Panc1 (cell line): ENCODE results near the gene NHEJ1. TPM values are rescaled to one million over a fixed set of nuclear protein-coding genes. Genes with fewer than 3 reads are reported as not detected.

Source experiments
- ATAC-seq: fragments of 200-7000 bp; cut with Tn5 transposase; 2 replicates; pipeline ENCODE4 v1.9.1; 2020; ENCODE audit warnings: mild to moderate bottlenecking, moderate library complexity
- BruUV-seq: library from RNA; stranded (reverse); fragments of 400-500 nt; replicated peaks from 2 replicates; lab custom pipeline; 2021; lab: Mats Ljungman, UMichigan
- CTCF ChIA-PET: fragments of 300-600 bp; sonication (Branson Sonifier 250); formaldehyde crosslinking; loops from one replicate; lab custom pipeline; 2022; ENCODE audit warnings: antibody characterized with exemption; lab: Charles Lee
- POLR2A ChIA-PET: fragments of 300-600 bp; sonication (Branson Sonifier 250); formaldehyde crosslinking; loops from one replicate; lab custom pipeline; 2022; ENCODE audit warnings: antibody characterized with exemption; lab: Charles Lee
- DNase-seq: peaks from one replicate; pipeline ENCODE4 v3.0.0-alpha.2; 2010; ENCODE audit warnings: low read depth, low spot score
- H3K27ac ChIP-seq: 2 replicates; pipeline ENCODE4 v1.5.1; 2011; ENCODE audit warnings: mild to moderate bottlenecking, low read length, inconsistent platforms
- H3K27me3 ChIP-seq: fragments of 200-500 bp; sonication (Bioruptor generic); 2 replicates; pipeline ENCODE4 v1.6.0; 2014; ENCODE audit warnings: low read length, inconsistent platforms; ENCODE audit not compliant: control insufficient read depth, insufficient read depth
- H3K36me3 ChIP-seq: fragments of 200-500 bp; sonication (Bioruptor generic); 2 replicates; pipeline ENCODE4 v1.5.1; 2014; ENCODE audit warnings: inconsistent platforms, mild to moderate bottlenecking, low read length, moderate library complexity; ENCODE audit not compliant: control insufficient read depth, insufficient read depth
- H3K4me1 ChIP-seq: 2 replicates; pipeline ENCODE4 v1.5.1; 2011; ENCODE audit warnings: inconsistent platforms, mild to moderate bottlenecking, low read length, moderate library complexity; ENCODE audit not compliant: control insufficient read depth, insufficient read depth
- H3K4me3 ChIP-seq, 2 experiments: 2 replicates each; pipeline ENCODE4 v1.5.1; 2011 to 2012; ENCODE audit warnings: low read depth in 2 of 2, low read length in 2 of 2, mild to moderate bottlenecking in 2 of 2, inconsistent platforms in 1 of 2, moderate library complexity in 1 of 2
- H3K9me3 ChIP-seq: fragments of 200-500 bp; sonication (Bioruptor generic); 2 replicates; pipeline ENCODE4 v1.5.1; 2014; ENCODE audit warnings: low read depth, mild to moderate bottlenecking, inconsistent platforms, low read length, moderate library complexity; ENCODE audit not compliant: control insufficient read depth, insufficient read depth
- POLR2AphosphoS5 ChIP-seq: IDR thresholded peaks from 2 replicates; pipeline ENCODE4 v1.6.1; 2012; ENCODE audit warnings: mild to moderate bottlenecking, low read depth, low read length, moderate library complexity
- SIN3A ChIP-seq: IDR thresholded peaks from 2 replicates; pipeline ENCODE4 v1.6.1; 2012; ENCODE audit warnings: low read depth, mild to moderate bottlenecking, low read length, moderate library complexity, borderline replicate concordance; ENCODE audit not compliant: insufficient read depth
- TCF7L2 ChIP-seq: IDR thresholded peaks from 2 replicates; pipeline ENCODE4 v1.6.1; 2011; ENCODE audit warnings: mild to moderate bottlenecking, low read depth, low read length, inconsistent platforms
- in situ Hi-C: cut with HindIII; loops from 2 replicates; pipeline ENCODE4 v1.10.0; 2016; ENCODE audit warnings: low sequenced_read_pairs, low pct_unique_long_range_greater_than_20kb
- intact Hi-C: fragments of 100-400 bp; cut with micrococcal nuclease; formaldehyde crosslinking; loops from one replicate; pipeline ENCODE4 v1.10.0; 2022; ENCODE audit not compliant: unreplicated experiment
- total RNA-seq: library from RNA; stranded (reverse); gene quantifications from one replicate; pipeline ENCODE4 v1.2.1, GENCODE V29; 2021; ENCODE audit not compliant: unreplicated experiment
- TF ChIP-seq, protein P1 (sequence below): fragments of 450-650 bp; IDR thresholded peaks from 2 replicates; pipeline ENCODE4 v1.5.1; 2017; ENCODE audit warnings: mild to moderate bottlenecking
- TF ChIP-seq, protein P2 (sequence below), 2 experiments: IDR thresholded peaks; 2 replicates each; pipeline ENCODE4 v1.6.1; 2011 to 2012; ENCODE audit warnings: low read depth in 2 of 2, control low read depth in 1 of 2, low read length in 1 of 2, mild to moderate bottlenecking in 1 of 2, moderate library complexity in 1 of 2; ENCODE audit not compliant: insufficient read depth in 1 of 2

The NHEJ1 gene
- total RNA-seq, 1 experiment from 2014 or later = 18.2 TPM

DNA sequence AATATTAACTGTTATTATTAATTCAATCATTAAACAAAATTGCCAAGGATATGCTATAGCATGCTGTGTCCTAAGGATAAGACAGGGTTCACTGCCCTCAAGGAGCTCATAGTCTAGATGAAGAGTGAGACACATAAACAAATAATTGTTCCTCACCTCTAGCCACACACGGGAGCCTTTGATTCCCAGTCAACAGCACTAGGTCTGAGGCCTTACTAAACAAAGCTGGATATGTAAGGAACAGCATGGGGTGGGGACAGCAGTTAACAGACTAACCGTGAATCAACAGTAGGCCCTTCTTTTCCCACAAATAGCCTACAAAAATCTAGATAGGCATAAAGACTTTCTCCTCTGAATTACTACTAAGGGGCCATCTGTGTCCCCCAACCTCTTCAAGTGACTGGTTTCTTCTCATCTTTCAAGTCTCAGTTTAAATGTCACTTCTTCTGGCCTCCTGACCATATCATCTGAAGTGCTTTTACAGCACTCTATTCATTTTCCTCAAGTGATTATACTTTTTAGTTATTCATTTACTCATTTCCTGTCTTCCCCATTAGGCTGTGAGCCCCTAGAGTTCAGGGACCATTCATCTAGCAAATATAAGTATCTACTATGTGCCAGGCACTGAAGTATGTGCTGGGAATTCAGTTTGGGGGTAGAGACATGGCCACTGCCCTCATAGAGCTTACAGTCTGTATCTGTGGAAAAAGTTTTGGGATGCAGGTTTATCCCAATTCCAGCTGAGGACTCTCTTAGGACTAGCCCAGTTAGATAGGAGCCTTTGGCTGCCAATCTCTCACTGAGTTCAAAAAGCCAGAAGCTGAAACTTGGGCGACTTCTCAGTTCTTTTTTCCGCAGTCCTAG, 69.9 kb downstream of the NHEJ1 start:
- no peak for DNase-seq
- Histone ChIP-seq H3K27ac (no peak overlapping the region), H3K4me3 (no peak overlapping the region), H3K4me1 (no peaks in the 10 kb centered on the region), H3K27me3 (no peaks in the 10 kb centered on the region), H3K9me3 (no peaks in the 10 kb centered on the region), H3K36me3 (no peaks in the 10 kb centered on the region)
- in situ Hi-C loops = no loop called here
- TF ChIP-seq TCF7L2 (no peak), SIN3A (no peak), POLR2AphosphoS5 (no peak)
- TF ChIP-seq, protein P1, sequence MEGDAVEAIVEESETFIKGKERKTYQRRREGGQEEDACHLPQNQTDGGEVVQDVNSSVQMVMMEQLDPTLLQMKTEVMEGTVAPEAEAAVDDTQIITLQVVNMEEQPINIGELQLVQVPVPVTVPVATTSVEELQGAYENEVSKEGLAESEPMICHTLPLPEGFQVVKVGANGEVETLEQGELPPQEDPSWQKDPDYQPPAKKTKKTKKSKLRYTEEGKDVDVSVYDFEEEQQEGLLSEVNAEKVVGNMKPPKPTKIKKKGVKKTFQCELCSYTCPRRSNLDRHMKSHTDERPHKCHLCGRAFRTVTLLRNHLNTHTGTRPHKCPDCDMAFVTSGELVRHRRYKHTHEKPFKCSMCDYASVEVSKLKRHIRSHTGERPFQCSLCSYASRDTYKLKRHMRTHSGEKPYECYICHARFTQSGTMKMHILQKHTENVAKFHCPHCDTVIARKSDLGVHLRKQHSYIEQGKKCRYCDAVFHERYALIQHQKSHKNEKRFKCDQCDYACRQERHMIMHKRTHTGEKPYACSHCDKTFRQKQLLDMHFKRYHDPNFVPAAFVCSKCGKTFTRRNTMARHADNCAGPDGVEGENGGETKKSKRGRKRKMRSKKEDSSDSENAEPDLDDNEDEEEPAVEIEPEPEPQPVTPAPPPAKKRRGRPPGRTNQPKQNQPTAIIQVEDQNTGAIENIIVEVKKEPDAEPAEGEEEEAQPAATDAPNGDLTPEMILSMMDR = no peak
- TF ChIP-seq, protein P2, sequence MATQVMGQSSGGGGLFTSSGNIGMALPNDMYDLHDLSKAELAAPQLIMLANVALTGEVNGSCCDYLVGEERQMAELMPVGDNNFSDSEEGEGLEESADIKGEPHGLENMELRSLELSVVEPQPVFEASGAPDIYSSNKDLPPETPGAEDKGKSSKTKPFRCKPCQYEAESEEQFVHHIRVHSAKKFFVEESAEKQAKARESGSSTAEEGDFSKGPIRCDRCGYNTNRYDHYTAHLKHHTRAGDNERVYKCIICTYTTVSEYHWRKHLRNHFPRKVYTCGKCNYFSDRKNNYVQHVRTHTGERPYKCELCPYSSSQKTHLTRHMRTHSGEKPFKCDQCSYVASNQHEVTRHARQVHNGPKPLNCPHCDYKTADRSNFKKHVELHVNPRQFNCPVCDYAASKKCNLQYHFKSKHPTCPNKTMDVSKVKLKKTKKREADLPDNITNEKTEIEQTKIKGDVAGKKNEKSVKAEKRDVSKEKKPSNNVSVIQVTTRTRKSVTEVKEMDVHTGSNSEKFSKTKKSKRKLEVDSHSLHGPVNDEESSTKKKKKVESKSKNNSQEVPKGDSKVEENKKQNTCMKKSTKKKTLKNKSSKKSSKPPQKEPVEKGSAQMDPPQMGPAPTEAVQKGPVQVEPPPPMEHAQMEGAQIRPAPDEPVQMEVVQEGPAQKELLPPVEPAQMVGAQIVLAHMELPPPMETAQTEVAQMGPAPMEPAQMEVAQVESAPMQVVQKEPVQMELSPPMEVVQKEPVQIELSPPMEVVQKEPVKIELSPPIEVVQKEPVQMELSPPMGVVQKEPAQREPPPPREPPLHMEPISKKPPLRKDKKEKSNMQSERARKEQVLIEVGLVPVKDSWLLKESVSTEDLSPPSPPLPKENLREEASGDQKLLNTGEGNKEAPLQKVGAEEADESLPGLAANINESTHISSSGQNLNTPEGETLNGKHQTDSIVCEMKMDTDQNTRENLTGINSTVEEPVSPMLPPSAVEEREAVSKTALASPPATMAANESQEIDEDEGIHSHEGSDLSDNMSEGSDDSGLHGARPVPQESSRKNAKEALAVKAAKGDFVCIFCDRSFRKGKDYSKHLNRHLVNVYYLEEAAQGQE (IDR thresholded peaks at IDR 0.05; ENCODE audit: insufficient read depth in 1 of 2, low read depth in 2 of 2, low read length in 1 of 2) = no peak
- no TSS peak for BruUV-seq
- intact Hi-C loops = no loop called here
- ATAC-seq = no peak
- ChIA-PET POLR2A (no interaction called here), CTCF (no interaction called here)

DNA sequence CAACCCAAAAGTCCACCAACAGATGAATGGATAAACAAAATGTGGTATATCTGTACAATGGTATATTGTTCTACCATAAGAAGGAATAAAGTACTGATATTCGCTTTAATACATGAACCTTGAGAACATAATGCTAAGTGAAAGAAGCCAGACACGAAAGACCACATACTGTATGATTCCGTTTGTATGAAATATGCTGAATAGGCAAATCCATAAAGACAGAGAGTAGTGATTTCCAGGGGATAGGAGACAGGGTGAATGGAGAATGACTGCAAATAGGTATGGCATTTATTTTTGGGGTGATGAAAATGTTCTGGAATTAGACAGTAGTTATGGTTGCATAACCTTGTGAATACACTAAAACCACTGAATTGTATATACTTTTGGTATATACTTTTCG, 71.3 kb downstream of the NHEJ1 start:
- Histone ChIP-seq H3K27ac (no peak overlapping the region), H3K4me3 (no peak overlapping the region), H3K36me3 (no peaks in the 10 kb centered on the region), H3K9me3 (no peaks in the 10 kb centered on the region), H3K4me1 (no peaks in the 10 kb centered on the region), H3K27me3 (no peaks in the 10 kb centered on the region)
- ChIA-PET CTCF (no interaction called here), POLR2A (no interaction called here)
- in situ Hi-C loops (no loop called here), intact Hi-C loops (no loop called here)
- DNase-seq (no peak), ATAC-seq (no peak)
- no TSS peak for BruUV-seq
- TF ChIP-seq SIN3A (no peak), TCF7L2 (no peak), POLR2AphosphoS5 (no peak)
- TF ChIP-seq, protein P1 = no peak
- TF ChIP-seq, protein P2 (IDR thresholded peaks at IDR 0.05; ENCODE audit: insufficient read depth in 1 of 2, low read depth in 2 of 2, low read length in 1 of 2) = no peak
